HG02884 (cell line): ENCODE measurements around the gene NGFR.

Source experiments
- ATAC-seq: cut with Tn5 transposase; IDR thresholded peaks from one replicate; pipeline ENCODE4 v1.9.1; 2021; ENCODE audit warnings: mild to moderate bottlenecking, moderate library complexity; ENCODE audit not compliant: unreplicated experiment

NGFR gene

GRCh38 chr17:49494986-49495841, at the start of gene NGFR:
NGFR (plus strand) TSS chr17:49495293; CDS start chr17:49495418, 125 bp downstream.
- ATAC-seq, result no peak

GRCh38 chr17:49445591-49445990, 49.5 kb upstream of the NGFR start:
- ATAC-seq, result no peak

- ATAC-seq, result no peak
Observed at GRCh38 chr17:49447628-49448302, 47.3 kb upstream of the NGFR start.

- no peak for ATAC-seq
Observed at GRCh38 chr17:49450181-49450580, 44.9 kb upstream of the NGFR start.

- ATAC-seq, result no peak
Observed at GRCh38 chr17:49450735-49451134, 44.4 kb upstream of the NGFR start.

- no peak for ATAC-seq
Observed at GRCh38 chr17:49452201-49452600, 42.9 kb upstream of the NGFR start.

GRCh38 chr17:49452661-49453060, 42.4 kb upstream of the NGFR start:
- no peak for ATAC-seq

GRCh38 chr17:49454050-49454449, 41.0 kb upstream of the NGFR start:
- no peak for ATAC-seq

GRCh38 chr17:49455272-49455861, 39.7 kb upstream of the NGFR start:
- ATAC-seq, result no peak

- no peak for ATAC-seq
Observed at GRCh38 chr17:49456183-49456965, 38.7 kb upstream of the NGFR start.

- ATAC-seq, result no peak
Observed at GRCh38 chr17:49457564-49458535, 37.2 kb upstream of the NGFR start.

- ATAC-seq, result no peak
Observed at GRCh38 chr17:49459401-49459984, 35.6 kb upstream of the NGFR start.

GRCh38 chr17:49460401-49460800, 34.7 kb upstream of the NGFR start:
- ATAC-seq, result no peak

GRCh38 chr17:49461580-49461979, 33.5 kb upstream of the NGFR start:
- no peak for ATAC-seq

- ATAC-seq, result no peak
Observed at GRCh38 chr17:49464049-49464448, 31.0 kb upstream of the NGFR start.

GRCh38 chr17:49465331-49465903, 29.7 kb upstream of the NGFR start:
- ATAC-seq, result no peak

GRCh38 chr17:49466436-49466835, 28.7 kb upstream of the NGFR start:
- no peak for ATAC-seq

GRCh38 chr17:49467175-49467574, 27.9 kb upstream of the NGFR start:
- no peak for ATAC-seq

GRCh38 chr17:49468811-49469385, 26.2 kb upstream of the NGFR start:
- ATAC-seq, result no peak
